Skin epidermis (tissue), 12 donors: ENCODE data around the gene SAMD4B.
"Not testable (repeated sequence)": the region's sequence is repeated elsewhere in the genome, so short reads cannot be mapped to it uniquely, and the experiment has no call there.

Experiments used
- H3K27ac ChIP-seq, 21 experiments: fragments of 200-600 bp; sonication (generic) in 11 of 21; one replicate each; pipeline ENCODE4 v1.5.0; 2020; ENCODE audit warnings: mild to moderate bottlenecking in 3 of 21, inconsistent platforms in 2 of 21, moderate library complexity in 2 of 21
- H3K4me3 ChIP-seq, 7 experiments: fragments of 200-600 bp; sonication (generic) in 2 of 7; one replicate each; pipeline ENCODE4 v1.5.0; 2020; ENCODE audit warnings: inconsistent platforms in 2 of 7, mild to moderate bottlenecking in 2 of 7, moderate library complexity in 1 of 7

The SAMD4B gene

DNA sequence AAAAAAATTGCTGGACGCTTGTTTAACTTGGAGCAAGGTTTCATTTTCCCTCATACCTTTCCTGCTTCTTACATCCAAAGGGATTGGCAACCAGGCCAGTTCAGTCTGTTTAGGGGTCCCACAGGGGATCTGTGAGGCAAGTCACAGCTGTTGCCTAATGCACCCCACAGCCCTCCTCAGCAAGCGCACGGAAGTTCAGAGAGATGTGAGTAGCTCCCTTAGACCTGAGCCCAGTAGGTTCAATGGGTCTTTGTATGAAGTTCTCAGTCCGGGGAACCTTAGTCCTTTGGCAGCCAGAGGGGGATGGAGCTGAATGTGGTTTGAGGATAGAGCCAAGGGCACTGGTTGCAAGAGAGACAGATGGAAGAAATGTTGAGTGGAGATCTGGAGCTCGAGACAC lies 13.0 kb downstream of the SAMD4B start:
- no peak overlapping the region for H3K4me3 ChIP-seq
- peak overlapping the region in 2 of 21 experiments; percentile 11 to 62 for H3K27ac ChIP-seq

DNA sequence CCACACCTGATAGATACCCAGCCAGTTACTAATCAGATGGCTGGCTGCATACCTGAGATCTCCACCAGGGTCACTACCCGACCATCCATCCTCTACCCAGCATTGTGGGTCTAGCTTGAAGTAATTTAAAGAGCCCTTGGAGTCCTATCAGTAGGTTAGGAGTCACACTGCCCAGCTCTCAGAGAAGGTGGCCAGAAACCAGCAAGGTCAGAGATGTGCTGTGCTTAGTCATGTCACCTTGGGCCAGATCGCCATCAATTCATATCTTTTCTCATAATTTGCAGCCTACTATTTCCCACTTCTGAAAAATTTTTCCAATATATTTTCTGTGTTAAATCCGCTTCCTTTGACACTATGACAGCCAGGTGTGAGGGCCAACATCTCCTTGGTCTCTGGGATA lies 13.9 kb downstream of the SAMD4B start:
- H3K27ac ChIP-seq = peak overlapping the region in 3 of 21 experiments; percentile 21 to 62 (median 22)
- H3K4me3 ChIP-seq = no peak overlapping the region

DNA sequence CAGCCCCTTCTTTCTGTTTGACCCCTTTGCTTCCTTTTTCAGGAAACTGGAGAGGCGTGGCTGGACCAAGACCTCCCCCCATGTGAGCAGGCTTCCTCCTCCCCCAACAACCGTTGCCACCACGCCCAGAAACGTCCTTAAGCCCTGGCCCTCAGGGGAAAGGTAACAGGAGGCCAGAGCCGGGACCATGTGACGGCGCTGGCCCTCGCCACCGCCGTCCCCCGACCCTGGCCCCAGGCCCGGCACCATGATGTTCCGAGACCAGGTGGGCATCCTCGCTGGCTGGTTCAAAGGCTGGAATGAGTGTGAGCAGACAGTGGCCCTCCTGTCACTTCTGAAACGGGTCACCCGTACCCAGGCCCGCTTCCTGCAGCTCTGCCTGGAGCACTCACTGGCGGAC lies 14.4 kb downstream of the SAMD4B start:
- H3K4me3 ChIP-seq = no peak overlapping the region
- H3K27ac ChIP-seq = peak overlapping the region in 5 of 21 experiments; percentile 2 to 21 (median 14)

DNA sequence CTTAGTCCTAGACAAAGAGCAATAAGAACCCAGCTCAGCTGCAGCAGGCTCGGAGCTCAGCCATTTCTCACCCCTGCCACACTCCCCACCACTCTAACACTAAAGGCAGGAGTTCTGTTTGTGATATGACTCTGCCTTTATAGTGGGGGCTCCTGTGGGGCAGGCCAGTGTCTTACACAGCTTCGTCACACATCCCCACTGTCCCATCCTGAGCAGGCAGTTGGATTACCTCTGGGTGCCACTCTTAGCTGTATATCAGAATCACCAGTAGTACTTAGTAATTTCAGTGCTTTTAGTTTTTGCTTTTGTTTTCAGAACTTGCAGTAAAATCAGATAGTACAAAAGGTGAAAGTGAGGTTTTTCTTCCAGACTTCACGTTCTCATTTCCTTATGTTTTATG lies 16.8 kb downstream of the SAMD4B start:
- Histone ChIP-seq H3K4me3 (no peak overlapping the region), H3K27ac (no peak overlapping the region)

DNA sequence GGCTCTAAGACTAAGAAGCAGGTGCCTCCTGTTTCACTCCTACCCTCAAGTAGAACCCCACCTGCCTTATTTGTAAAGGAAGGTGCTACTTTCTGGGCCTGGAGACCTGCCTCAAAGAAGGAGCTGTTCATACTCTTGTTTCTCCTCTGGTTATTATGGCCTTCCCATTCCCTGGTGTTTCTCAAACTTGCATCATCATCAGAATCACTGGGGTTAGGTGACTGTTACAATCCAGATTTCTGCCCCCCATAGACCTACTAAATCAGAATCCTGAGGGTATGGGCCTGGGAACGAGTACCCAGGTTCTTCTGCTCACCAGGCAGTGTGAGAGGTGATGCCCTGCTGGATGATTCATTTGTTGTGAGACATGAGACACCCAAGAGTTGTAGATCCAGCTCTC lies 18.4 kb downstream of the SAMD4B start:
- Histone ChIP-seq H3K4me3 (no peak overlapping the region), H3K27ac (peak overlapping the region in 7 of 21 experiments; percentile 2 to 82 (median 50))

DNA sequence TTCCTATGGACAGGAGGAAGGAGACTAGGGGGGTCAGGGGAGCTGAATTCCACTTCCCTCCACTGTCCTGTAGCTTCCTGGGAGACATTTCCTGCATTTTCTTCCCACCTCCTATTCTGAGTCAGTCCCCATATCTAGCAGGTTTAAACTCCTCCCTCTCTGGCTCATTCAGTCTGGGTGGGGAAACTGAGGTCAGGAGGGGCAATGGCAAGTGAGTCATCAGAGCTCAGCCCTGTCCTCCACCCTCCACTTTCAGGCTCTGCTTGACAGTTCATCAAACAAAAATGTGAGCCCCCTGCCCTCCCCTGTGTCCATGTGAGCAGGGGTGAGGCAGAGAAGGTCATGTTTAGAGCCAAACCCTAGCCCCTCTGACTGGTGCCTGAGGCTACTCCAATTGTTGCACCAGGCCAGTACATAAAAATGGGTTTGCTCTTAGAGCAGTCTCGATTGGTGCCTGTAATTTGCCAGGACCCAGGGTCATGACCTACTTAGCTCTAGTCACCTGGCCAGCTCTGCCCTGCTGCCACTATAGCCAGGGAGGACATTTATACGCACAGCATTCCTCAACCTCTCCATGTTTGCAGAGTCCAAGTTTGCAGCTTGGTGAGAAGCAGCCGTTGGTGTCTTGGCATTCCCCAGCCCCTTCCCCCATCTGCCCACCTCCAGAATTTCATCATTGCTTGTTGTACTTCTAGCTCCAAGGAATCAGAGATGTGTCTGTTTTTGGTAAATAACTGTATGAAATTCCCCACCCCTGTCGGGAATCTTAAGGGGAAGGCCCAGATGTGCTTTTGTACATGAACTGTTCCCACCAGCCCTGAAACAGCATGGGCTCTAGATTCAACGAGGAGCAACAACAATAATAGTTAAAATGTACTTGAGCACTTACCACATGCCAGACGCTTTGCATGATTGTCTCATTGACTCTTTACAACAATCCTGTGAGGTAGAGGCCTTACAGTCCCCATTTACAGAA lies 20.7 kb downstream of the SAMD4B start:
- H3K4me3 ChIP-seq = no peak overlapping the region
- H3K27ac ChIP-seq = peak overlapping the region in 20 of 21 experiments; percentile 31 to 86 (median 73)

DNA sequence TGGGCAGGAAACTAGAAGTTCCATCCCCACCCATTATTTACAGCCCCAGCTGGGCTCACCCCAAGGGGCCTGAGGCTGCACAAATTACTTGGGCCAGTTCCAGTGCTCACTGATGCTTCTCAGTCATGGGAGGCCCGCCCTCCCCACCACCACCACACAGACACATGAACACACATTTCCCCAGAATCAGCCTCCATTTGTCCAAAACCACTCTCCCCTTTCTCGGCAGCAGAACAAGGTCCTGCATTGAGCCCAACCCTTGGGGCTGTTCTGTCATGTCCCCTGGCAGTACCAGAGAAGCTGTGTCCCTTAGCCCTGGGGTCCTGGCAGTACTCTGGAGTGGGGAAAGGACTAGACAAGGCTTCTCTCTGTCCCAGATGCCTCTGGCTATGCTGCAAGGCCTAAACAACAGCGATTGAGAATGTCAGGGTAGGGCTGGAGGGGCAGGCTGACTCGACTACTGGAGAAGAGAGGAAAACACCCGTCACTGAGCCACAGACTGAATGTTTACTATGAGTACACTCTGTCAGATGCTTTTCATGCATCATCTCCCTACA lies 21.8 kb downstream of the SAMD4B start:
- no peak overlapping the region for H3K4me3 ChIP-seq
- peak overlapping the region in 19 of 21 experiments; percentile 31 to 86 (median 73) for H3K27ac ChIP-seq

DNA sequence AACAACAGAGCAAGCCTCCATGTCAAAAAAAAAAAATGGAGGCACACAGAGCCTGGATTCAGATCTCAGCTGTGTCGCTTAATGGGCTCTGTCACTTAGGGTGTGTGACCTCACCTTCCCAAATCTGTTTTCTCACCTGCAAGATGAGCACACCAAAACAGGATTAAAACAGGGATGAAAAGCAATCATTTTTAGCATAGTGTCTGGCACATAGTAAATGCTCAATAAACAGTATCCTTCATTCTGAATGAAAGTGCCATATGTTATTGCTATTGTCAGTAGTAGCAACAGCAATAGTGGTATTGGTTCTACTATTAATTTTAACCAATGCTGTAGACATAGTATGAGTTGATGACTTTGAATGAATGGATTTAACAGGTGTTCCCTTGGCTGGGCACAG lies 23.3 kb downstream of the SAMD4B start:
- Histone ChIP-seq H3K27ac (peak overlapping the region in 5 of 21 experiments; percentile 20 to 86 (median 65)), H3K4me3 (no peak overlapping the region)

DNA sequence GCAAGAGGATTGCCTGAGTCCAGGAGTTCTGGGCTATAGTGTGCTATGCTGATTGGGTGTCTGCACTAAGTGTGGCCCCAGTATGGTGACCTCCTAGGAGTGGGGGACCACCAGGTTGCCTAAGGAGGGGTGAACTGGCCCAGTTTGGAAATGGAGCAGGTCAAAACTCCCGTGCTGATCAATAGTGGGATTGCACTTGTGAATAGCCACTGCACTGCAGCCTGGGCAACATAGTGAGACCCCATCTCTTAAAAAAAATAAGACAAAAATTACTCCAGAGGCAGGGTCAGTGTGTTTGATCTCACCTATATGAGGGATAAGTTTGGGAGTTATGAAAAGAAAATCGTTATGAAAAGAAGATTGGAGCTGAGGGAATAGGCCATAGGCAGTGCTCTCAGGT lies 27.0 kb downstream of the SAMD4B start:
- Histone ChIP-seq H3K27ac (peak overlapping the region in 2 of 21 experiments; percentile 4 to 35), H3K4me3 (no peak overlapping the region)

DNA sequence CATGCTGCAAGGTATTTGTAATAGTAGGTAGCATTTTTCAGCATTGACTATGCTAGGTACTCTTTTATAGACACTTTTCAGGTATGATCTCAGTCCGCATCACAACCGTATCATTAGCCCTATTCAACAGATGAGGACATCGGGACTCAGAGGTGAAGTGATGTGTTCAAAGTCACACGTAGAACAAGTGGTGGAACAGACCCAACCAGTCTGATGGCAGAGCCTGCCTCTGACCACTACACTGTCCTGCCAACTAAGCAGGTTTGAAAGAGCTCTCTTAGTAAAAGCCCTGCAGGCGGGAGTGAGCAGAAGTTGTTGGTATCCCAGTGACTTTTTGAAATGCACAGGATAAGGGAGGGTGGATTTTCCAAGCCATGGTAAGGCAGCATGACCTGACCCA lies 28.5 kb downstream of the SAMD4B start:
- H3K4me3 ChIP-seq = no peak overlapping the region
- H3K27ac ChIP-seq = peak overlapping the region in 3 of 21 experiments; percentile 13 to 82 (median 76)

DNA sequence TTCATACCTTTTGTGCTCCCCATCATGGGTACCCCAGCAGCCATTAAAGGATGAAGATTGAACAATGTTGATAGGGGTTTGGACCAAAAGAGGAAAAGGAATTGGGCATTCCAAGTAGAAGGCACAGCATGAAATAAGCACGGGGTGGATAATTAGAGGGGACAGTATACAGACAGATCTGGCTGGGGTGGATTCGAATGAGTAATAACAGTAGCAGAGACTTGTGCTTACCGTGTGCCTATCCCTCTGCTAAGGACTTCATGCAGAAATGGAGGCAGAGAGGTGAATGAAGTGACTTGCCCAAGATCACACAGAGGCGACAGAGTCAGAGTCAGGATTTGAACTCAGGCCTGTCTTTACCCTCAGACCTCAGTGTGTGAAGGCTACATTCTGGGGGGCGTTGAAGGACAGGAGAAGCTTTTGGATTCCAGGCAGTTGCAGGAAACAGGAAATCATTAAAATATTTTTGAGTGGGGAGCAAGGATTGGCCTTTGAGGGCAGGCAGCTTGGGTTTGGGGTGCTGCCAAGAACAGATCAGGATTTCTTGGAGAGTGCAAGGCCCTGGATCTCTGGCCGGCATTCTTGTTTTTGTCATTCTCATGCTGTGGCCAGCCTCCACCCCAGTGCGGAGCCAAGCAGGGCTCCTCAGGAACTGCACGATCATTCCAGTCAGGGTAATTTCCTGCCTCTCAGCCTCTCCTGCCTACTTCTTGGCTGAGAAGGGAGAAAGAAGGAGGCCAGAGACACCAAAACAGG lies 30.0 kb downstream of the SAMD4B start:
- peak overlapping the region in 20 of 21 experiments; percentile 48 to 93 (median 81) for H3K27ac ChIP-seq
- no peak overlapping the region for H3K4me3 ChIP-seq

DNA sequence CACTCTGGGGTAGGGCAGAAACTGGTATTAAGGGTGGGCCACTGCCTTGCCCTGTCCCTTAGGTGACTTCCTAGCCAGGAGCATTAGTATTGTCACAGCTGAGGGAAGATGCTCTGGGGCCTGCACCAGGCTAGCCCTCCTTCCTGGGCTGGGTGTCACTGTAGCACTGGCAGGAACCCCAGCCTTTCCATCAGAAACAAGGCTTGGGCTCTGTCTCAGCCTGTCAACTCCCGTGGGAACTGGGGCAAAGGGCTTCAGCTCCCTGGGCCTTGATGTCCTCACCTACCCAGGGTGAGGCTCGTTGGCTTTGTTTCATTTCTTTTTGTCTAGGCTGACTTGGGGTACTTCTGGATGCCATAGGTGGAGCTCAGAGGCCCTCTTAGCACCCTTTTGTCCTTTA lies 30.7 kb downstream of the SAMD4B start:
- Histone ChIP-seq H3K27ac (peak overlapping the region in 20 of 21 experiments; percentile 48 to 93 (median 81)), H3K4me3 (no peak overlapping the region)

DNA sequence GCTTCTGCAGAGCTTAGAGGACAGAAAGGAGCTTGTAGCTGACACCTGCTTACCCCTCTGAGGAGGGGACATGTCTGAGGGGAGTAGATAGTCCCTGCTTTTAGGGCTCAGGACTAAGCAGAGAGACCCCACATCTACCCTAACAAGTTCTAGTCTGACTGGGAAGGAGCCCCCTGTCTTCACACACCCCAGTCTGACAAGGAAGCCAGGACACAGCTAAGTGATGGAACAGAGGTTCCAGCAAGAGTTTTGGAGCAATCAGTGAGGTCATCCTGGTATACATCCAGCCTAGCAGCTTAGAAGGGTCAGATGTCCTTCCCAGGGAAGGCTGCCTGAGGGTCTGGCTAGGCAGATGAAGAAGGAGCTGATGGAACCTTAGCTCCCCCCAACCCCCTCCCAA lies 33.7 kb downstream of the SAMD4B start:
- Histone ChIP-seq H3K4me3 (no peak overlapping the region), H3K27ac (peak overlapping the region in 3 of 21 experiments; percentile 13 to 27 (median 21))

DNA sequence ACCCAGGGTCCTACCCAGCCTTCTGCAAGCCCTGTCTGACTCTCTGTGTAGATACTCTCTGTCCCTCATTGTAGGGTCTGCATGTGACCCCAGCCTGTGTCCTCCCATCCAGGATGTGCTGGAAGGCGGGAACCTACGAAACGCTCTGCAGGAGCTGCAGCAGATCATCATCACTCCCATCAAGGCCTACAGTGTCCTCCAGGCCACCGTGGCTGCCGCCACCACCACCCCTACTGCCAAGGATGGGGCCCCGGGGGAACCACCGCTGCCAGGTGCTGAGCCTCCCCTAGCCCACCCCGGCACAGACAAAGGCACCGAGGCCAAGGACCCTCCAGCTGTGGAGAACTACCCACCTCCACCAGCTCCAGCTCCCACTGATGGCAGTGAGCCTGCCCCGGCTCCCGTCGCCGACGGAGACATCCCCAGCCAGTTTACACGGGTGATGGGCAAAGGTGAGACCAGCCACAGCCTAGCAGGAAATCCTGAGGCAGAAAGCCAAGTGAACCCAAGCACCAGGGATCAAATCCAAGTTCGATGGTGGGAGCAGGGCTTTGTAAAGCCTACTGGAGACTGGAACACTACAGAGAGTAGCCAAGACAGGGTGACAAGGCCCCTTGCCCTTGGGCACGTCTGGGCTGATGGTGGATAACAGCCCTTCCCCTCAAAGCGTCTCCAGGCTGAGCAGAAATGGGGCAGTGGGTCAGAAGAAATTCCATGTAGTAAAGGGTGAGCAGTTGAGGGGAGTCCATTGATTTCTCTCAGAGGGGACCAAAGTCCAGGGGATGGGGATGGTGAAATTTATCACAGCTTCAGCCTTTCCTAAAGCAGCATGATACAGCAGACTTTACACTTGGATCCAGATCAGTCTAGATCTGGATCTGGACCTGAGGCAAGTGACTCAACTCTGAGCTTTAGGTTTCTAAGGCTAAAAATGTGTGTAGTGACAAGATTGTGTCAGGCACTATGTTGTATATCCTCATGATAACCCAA lies 35.4 kb downstream of the SAMD4B start:
- H3K4me3 ChIP-seq = no peak overlapping the region
- peak overlapping the region in 2 of 21 experiments; percentile 19 to 47 for H3K27ac ChIP-seq

DNA sequence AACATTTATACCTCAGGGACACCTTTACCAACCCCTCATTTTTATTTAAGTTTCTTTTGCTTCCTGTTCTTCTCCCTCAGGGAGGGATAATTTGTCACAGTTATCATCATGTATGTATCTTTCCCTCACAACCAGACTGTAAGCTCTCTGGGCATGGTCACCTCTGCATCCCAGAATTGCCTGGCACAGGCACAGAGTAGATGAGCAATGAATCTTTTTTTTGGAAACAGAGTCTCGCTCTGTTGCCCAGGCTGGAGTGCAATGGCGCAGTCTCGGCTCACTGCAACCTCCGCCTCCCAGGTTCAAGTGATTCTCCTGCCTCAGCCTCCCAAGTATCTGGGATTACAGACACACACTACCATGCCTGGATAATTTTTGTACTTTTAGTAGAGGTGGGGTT lies 37.1 kb downstream of the SAMD4B start:
- H3K4me3 ChIP-seq, H3K27ac ChIP-seq: not testable (repeated sequence)

DNA sequence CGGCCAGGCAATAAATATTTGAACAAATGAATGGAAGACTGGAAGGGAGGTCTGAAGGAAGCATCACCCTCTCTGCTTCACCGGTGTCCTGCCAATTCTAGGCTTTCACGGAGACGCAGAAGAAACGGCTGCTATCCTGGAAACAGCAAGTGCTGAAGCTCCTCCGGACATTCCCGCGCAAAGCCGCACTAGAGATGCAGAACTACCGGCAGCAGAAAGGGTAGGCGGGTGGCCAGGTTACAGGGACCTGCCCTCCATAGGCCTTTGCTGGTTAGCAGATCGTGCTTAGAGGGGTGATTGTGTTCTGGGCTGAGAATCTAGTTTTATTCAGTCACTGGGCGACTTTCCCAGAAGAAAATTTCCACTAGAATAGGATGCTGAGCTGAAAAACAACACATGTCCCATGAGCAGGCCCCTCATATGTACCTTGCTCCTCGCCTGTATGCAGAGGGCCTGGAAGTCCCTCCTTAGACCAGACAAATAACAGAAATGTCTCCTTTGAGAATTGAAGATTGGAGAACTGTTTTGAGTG lies 37.7 kb downstream of the SAMD4B start:
- Histone ChIP-seq H3K27ac (peak overlapping the region in 2 of 21 experiments; percentile 51 to 67), H3K4me3 (no peak overlapping the region)

DNA sequence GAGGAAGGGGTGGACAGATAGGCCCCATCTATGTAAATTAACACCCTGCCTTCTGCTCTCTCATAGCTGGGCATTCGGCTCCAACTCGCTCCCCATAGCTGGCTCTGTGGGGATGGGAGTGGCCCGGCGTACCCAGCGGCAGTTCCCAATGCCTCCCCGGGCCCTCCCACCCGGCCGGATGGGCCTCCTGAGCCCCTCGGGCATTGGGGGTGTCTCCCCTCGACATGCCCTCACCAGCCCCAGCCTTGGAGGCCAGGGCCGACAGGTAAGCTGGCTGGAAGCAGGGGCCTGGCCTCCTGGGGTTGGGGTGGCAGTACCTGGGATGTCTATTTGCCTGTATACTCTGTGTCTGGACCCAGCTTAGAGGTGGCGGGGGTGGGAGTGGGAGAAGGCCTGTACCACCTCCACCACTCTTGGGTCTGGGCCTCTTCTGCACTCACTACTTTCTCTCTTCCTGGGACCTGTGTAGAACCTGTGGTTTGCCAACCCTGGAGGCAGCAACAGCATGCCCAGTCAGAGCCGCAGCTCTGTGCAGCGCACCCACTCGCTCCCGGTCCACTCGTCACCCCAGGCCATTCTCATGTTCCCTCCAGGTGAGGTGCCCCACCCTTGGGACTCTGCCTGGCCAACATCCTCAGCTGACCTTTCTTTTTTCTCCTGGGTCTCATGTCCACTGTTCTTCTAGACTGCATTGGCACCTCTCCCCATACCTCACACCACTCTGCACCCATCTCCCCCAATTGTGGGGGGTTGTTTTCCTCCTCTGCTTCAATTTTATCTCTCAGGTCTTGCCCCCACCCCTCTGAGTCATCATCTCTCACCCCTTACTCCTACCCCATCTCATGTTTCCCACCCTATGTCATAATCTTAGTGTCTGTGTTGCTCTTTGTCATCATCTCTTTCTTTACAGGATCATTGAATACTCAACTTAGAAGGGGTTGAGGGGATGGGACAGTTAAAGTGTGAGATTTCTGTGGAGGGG lies 38.6 kb downstream of the SAMD4B start:
- H3K27ac ChIP-seq = peak overlapping the region in 3 of 21 experiments; percentile 11 to 67 (median 51)
- no peak overlapping the region for H3K4me3 ChIP-seq
